NCI-H2029 (cell line): ENCODE data around the gene ART4.
A peak's percentile ranks its signal among the peaks of the same experiment; 100 is the strongest.

Source experiments
- DNase-seq: peaks from one replicate; lab custom pipeline; 2025; lab: John Stamatoyannopoulos, UW

Gene ART4, protein sequence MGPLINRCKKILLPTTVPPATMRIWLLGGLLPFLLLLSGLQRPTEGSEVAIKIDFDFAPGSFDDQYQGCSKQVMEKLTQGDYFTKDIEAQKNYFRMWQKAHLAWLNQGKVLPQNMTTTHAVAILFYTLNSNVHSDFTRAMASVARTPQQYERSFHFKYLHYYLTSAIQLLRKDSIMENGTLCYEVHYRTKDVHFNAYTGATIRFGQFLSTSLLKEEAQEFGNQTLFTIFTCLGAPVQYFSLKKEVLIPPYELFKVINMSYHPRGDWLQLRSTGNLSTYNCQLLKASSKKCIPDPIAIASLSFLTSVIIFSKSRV

GRCh38 chr12:14843425-14843887 lies at the start of gene ART4:
ART4 (minus strand) TSS chr12:14843526; CDS start chr12:14843113, 413 bp downstream.
- DNase-seq = no peak

DNA sequence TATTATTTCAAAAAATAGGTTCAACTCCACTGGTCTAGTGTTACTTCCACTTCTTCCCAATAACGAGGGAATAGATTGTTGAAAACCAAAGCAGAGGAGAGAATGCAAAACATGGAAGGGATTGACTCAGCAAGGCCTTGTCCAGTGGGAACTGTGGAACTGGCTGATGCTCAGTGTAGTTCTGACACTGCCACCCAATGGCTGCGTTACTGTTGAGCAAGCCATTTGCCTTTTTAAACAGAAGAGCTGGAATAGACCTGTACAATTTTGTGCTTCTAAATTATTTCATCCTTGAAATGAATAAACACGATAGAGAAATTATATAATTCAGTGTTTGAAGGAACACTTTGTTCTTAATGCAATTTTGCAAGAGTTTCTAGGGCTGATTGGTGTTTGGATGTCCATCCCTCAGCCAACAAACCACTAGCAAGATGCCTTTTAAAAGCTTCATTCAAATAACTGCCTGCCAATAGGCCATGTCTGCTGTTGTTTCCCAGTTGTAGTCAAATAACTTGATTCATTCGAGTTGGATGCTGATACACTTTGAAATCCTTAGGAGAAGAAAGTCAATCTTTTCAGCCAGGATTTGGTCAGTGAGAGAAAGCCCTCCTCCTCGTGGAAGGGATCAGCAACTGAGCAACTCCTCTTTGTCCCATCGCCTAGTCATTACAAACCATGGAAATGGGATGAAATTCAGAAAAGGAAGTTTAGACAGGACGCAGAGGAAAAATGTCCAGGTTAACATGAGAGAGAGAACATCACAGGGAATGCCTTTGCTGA lies 49.6 kb upstream of the ART4 start:
- no peak for DNase-seq

DNA sequence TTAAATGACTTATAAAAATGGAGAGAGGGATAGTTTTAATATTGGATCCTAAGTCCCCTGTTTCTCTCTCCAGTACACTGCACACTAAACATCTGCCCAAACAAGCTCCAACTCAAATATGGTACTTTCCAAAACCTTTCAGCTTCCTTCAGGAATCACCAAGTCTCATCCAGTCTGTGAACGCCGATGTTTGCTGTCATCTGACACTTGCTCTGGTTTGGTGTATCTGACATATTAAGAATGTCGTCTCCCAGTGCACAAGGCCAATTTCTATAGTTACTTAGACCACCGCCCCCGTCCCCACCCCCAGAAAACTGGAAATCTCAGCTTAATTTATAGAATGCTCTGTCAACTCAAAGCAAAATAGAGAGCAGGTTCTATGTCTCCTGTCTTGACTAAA lies 47.4 kb upstream of the ART4 start:
- DNase-seq = no peak

DNA sequence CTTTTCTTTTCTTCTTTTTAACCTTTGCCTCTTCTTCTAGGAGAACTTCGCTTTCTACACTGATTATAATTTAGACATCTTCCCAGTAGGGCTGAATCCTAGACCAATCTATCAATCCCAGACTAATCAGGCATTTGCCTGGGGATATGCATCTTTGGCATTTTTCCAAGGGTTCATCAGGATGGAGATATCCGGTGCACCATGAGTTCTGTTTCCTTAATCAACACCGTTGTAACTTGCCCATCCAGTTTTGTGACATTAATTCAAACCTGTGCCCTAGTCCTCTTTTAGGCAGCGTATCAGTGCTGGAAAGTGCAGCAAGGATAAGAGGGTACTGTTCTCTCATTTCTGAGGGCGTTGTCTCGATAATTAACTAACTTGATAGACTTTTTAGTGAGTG lies 42.9 kb upstream of the ART4 start:
- no peak for DNase-seq

- DNase-seq = no peak
Measured at GRCh38 chr12:14885718-14886221, 42.4 kb upstream of the ART4 start, which contains the start of gene MGP. MGP (minus strand) TSS chr12:14885854; CDS start chr12:14885791, 63 bp downstream.

GRCh38 chr12:14884458-14884878 lies 41.1 kb upstream of the ART4 start:
- DNase-seq = peak; percentile 23

GRCh38 chr12:14883686-14884085 lies 40.4 kb upstream of the ART4 start:
- DNase-seq = no peak

GRCh38 chr12:14880890-14881453 lies 37.6 kb upstream of the ART4 start:
- DNase-seq = no peak

GRCh38 chr12:14879222-14879933 lies 36.1 kb upstream of the ART4 start:
- DNase-seq = no peak

GRCh38 chr12:14878488-14878887 lies 35.2 kb upstream of the ART4 start:
- no peak for DNase-seq

- no peak for DNase-seq
Measured at GRCh38 chr12:14876833-14877232, 33.5 kb upstream of the ART4 start.

- DNase-seq = no peak
Measured at GRCh38 chr12:14874882-14875281, 31.6 kb upstream of the ART4 start.

DNA sequence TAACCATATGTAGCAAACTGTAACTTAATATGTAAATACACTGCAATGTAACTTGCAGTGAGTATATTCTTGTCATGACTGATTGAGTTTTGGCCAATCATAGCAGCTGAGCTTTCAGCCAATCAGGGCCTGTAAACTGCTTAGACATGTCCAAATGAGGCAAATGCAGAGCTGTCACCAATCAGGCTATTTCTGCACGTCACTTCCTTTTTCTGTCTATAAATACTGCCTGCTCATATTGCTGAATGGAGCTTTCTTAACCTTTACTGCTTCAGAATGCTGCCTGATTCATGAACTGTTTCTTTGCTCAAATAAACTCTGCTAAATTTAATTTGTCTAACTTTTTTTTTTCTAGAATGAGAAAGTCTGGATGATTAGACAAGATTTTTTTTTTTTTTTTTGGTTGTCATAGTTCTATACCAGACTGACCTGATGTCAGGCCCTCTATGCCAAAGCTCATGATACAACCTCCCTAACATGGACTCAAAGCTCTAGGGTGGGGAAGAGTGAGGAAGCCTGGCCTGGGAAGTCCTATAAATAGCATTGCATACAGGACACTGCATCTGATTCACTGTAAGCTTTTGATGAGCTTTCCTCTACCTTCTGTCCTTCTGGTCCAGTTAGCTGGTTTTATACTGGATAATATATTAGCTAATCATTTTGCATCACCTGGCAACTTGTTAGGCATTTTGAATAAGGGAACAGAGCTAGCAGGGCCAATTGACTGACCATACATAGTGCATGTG lies 30.3 kb upstream of the ART4 start:
- no peak for DNase-seq

- no peak for DNase-seq
Measured at GRCh38 chr12:14871886-14872285, 28.6 kb upstream of the ART4 start.

DNA sequence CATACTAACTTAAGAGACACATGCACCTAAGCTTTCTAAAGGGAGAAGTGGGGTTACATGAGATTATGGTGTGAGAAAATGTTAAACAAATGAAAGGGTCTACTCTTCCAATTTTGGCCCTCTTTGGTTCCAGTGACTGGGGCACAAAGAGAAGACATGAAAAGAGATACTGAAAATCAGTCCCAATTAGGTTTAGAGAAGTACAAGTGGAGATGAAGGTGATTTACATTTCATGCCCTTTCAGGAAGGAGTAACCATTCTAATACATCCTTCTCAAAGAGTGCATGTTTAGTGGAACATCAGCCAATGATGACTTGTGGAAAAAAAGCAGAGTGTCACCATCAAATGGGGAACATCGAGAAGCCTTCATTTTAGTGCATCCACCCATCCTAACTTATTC lies 27.9 kb upstream of the ART4 start:
- DNase-seq = no peak

GRCh38 chr12:14868916-14869506 lies 25.7 kb upstream of the ART4 start:
- DNase-seq = no peak

GRCh38 chr12:14860490-14860889 lies 17.2 kb upstream of the ART4 start:
- no peak for DNase-seq

DNA sequence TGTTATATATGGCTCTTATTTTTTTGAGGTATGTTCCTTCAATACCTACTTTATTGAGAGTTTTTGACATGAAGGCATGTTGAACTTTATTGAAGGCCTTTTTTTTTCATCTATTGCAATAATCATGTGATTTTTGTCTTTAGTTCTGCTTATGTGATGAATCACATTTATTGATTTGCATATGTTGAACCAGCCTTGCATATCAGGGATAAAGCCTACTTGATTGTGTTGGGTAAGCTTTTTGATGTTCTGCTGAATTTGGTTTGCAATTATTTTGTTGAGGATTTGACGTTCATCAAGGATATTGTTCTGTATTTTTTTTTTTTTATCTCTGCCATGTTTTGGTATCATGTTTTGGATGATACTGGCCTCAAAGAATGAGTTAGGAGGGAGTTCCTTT lies 15.2 kb upstream of the ART4 start:
- DNase-seq = no peak

- no peak for DNase-seq
Measured at GRCh38 chr12:14854586-14855183, 11.4 kb upstream of the ART4 start.

GRCh38 chr12:14853961-14854360 lies 10.6 kb upstream of the ART4 start:
- DNase-seq = no peak

DNA sequence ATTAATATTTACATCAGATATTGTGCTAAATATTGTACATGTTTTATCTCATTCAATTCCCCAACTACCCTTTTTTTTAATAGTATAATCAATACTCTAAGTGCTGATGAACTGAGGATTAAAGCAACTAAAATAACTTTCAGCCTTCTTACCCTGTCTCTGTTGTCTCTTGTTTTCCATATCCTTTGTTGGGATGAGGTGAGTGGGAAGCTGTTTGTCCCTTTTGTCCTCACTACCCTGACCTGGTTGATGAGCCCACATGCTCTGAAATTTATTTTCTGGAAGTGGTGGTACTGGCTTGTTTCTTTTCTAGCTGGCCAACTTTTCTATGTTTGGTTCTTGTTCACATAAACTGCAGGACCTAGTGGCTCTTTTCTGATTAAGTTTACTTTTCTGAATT lies 9.6 kb upstream of the ART4 start:
- DNase-seq = no peak
